HG02840 (cell line): ENCODE data around the gene AGAP2.
A peak's percentile ranks its signal among the peaks of the same experiment; 100 is the strongest.

Experiments
- ATAC-seq: cut with Tn5 transposase; IDR thresholded peaks from one replicate; pipeline ENCODE4 v1.9.1; 2021; ENCODE audit warnings: mild to moderate bottlenecking, moderate library complexity, moderate number of reproducible peaks; ENCODE audit not compliant: unreplicated experiment, low FRiP score

Gene AGAP2

DNA sequence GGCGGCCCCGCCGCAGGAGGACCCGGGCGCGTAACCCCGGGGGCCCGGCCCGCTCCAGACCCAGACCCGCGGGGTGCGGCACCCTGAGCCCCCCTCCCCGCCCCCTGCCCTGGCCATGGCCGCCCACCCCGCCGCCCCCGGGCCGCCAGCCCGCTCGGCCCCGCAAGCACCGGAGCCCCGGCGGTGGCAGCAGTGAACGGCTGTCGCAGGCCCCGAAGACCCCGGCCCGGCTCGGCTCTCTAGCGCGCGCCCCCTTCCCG is 16.6 kb upstream of the AGAP2 start:
- no peak for ATAC-seq

GRCh38 chr12:57754411-57755193 is 16.1 kb upstream of the AGAP2 start, which contains the start of gene MARCHF9:
Gene MARCHF9 (plus strand): TSS chr12:57755103. CDS start chr12:57755529, 426 bp downstream.
- peak; percentile 36 for ATAC-seq

DNA sequence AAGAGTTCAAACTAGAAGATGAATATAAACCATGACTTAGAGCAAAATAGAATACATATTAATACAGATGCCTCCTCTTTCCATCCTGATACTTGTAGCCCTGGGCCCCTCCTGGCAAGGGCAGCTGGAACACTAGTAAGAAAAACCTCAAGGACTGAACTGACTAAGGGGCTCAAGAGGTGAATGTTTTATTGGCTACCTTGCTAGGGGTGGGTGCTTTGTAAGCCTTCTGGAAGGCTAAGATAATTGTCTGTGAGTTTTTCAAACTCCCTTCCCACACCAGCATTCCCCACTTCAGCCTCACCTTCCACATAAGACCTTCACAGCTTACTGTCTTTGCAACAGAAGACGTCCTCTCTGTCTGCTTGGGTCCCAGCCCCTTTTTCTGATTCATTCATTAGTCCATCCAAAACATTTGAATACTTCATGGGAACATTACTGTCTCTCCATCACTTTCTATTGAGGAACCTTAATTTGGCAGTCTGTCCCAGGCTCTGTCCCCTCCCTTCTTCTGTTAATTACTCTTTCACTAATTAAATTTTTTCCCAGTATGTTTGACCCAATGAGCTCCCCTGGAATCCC is 15.3 kb upstream of the AGAP2 start:
- ATAC-seq, result no peak

GRCh38 chr12:57752668-57753000 is 14.1 kb upstream of the AGAP2 start:
- ATAC-seq, result no peak

- ATAC-seq, result peak; percentile 70
Measured at GRCh38 chr12:57751788-57752667, 13.5 kb upstream of the AGAP2 start, which contains the start of gene CDK4. Gene CDK4 (minus strand): TSS chr12:57752310. CDS start chr12:57751717, 593 bp downstream.

DNA sequence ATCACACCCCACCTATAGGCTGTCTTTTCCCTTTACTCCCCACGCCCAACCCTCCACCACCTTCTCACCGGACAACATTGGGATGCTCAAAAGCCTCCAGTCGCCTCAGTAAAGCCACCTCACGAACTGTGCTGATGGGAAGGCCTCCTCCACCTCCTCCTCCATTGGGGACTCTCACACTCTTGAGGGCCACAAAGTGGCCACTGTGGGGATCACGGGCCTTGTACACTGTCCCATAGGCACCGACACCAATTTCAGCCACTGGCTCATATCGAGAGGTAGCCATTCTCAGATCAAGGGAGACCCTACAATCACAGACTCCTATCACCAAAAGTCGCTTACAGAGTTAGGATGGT is 12.9 kb upstream of the AGAP2 start:
- ATAC-seq, result no peak

- ATAC-seq, result no peak
Measured at GRCh38 chr12:57750561-57751431, 12.3 kb upstream of the AGAP2 start.

- ATAC-seq, result no peak
Measured at GRCh38 chr12:57749061-57749460, 10.5 kb upstream of the AGAP2 start.

- no peak for ATAC-seq
Measured at GRCh38 chr12:57746025-57746424, 7.5 kb upstream of the AGAP2 start.

DNA sequence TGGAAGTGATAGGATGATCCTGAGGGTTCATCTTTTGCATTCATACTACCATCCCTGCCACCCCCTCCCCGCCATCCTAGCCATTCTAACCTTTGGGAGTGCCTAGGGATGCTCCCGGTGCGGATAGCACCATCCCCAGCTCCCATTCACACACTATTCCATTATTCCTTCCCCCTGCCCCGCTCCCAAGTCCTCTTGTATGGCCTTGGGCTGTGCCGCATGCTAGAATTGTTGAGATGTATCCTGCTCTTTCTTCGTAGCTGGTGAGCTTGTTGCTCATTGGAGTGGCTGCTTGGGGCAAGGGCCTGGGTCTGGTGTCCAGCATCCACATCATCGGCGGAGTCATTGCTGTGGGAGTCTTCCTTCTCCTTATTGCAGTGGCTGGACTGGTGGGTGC is 6.9 kb upstream of the AGAP2 start:
- no peak for ATAC-seq

- ATAC-seq, result peak; percentile 85
Measured at GRCh38 chr12:57744777-57745484, 6.4 kb upstream of the AGAP2 start, which contains the start of gene TSPAN31. Gene TSPAN31 (plus strand): TSS chr12:57745039. CDS start chr12:57745155, 116 bp downstream.

DNA sequence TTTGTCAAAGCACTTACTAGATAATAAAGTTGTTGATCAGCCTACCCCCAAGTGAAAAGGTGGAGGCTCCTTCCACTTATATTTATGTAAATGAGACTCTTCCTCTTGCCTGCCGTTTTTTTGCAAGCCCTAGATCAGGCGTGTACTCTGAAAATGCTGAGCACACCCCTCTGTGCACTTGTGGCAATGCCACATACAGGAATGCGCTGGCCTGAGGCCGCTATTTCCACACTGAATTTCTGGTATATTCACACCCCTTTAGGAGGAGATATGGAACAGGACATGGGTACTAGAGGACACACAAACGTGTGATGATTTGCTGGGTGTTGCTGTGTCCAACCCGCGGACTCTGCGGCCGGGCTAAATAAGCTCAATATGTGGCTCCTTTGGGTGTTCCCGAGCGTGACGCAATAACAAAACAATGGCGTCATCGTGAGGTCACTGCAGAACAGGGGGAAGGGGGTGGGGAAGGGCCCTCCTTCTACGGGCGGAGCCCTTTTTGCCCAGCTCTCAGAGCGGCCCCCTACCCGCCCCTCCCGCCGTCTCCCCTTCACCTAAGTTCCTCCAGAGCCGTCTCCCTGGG is 5.7 kb upstream of the AGAP2 start:
- ATAC-seq, result peak; percentile 33

GRCh38 chr12:57743769-57744168 is 5.2 kb upstream of the AGAP2 start:
- ATAC-seq, result no peak

DNA sequence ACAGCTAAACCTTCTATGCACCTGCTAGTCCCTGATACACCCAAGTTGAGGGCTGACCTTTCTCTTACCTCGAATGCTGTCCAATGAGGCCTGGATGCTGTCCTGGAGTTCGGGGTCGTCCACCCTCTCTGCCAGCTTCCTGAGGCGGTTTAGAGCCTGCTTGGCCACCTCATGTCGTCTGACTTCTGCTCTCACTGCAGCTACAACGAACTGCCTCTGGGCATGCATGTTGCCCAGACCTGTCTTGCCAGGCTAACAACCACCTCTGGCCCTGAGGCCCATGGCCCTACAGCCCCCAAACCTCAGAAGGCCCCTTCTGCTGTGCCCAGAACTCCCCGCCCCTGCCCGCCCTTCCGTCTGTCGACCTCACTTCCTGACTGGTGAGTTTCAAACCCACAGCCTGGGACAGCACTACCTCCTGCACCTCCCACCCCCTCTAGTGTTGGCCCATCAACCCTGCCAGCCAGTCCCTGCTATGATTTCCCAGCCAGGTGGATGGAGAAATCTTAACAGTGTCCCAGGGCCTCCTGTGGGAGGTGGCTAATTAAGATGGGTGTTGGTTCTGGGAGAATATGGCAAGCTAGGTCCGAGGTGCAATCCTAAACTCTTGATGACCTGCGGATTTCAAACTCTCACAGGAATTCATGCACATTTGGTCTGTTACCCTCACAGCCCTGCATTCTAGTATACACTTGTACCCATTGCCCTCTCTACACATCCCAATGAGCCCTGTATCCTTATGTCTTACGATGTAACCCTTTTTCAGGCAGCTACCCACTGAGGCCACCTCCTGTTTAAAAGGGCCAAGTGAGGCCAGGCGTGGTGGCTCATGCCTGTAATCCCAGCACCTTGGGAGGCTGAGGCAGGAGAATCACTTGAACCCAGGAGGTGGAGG is 3.5 kb upstream of the AGAP2 start:
- peak; percentile 42 for ATAC-seq

DNA sequence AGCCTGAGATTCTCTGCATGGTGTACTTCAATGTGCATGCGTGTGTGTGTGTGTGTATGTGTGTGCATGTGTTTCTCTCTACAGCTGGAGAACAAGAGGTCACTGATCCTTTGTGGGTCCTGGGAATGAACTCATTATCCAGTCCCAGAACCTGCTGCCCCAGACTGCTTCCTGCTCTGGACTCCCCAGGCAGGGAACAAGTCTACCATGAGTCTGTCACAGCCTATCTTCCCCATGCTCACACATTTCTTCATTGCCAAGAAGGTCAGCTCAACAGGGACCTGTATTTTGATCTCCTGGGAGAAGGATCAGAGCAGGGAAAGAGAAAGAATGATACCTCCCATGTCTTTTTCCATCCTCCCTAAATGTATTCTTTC is 2.9 kb upstream of the AGAP2 start:
- ATAC-seq, result no peak

DNA sequence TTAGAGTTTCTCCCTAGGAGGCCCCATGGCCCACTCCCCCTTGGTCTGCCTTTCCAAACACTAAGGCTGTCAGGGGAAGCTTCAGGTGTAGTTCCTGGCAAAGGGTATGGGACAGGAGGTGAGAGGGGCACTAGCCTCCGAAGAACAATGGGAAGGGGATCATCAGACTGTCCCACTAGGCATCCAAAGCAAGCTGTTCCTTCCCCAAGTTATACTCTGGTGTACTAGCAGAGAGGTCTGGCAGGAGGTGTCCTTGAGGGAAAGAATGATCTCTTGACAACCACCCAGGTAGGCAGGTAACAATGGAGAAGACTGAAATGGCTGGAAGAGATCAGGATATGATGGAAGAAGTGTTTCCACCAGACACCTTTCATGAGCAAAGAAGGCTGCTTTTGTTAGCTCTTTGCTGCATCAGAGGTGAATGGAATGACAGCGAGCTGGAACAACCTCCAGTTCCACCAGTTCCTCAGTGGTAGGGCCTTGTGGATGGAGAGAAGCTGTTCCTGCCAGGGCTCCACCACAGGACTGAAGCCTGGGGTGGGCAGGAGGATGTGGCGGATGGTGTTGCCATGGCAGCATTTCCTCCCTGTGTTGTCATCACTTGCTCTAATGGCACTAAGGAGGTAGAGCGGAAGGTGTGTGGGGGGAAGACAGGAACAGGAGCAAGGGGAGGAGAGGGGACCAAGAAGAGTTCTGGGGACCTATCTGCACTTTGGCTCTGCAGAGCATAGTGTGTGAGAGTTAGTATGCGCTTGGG is 2.3 kb upstream of the AGAP2 start:
- peak; percentile 38 for ATAC-seq

GRCh38 chr12:57739914-57740538 is 1.5 kb upstream of the AGAP2 start:
- ATAC-seq, result no peak
